8988T (cell line): ENCODE data around the gene TAF3.

Source experiments
- DNase-seq: peaks from one replicate; pipeline ENCODE4 v3.0.0; 2011

The TAF3 gene

GRCh38 chr10:8049045-8049864 lies 230.9 kb downstream of the TAF3 start:
- no peak for DNase-seq

DNA sequence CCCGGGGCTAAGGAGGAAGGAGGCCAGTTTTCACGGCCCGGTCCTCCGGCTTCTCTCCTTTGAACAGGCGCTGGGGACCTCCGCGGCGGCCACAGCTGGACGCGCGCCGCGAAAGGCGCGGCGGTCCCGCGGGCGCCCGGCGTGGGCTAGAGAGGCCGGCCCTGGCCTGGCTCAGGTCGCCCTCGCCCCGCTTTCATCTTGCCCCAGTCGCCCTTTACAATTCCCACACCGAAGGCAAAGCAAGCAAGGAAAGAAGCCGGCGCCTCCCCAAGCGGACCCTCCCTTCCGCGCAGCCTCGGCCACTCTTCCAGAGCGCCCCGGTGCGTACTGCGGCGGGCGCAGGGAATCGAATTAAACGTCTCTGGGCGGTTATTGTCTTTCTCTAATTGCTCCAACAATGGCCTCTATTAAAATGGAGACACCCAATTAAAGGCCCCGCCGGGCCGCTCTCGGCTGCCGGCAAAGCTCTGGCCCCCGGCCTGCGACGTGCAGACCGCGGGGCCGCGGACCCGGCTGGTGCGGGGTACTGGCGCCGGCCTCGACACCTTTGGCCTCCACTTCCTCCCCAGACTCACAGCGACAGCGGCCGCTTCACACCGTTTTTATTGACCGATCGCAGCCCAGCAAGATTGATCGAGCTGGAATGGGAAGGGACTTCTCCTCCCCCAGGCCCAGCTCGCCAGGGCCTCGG lies 231.7 kb downstream of the TAF3 start:
- DNase-seq, result no peak

- no peak for DNase-seq
Measured at GRCh38 chr10:8050556-8051108, 232.3 kb downstream of the TAF3 start.

GRCh38 chr10:8051109-8051821 lies 233.0 kb downstream of the TAF3 start:
- no peak for DNase-seq

GRCh38 chr10:8051851-8052257 lies 233.5 kb downstream of the TAF3 start:
- no peak for DNase-seq

DNA sequence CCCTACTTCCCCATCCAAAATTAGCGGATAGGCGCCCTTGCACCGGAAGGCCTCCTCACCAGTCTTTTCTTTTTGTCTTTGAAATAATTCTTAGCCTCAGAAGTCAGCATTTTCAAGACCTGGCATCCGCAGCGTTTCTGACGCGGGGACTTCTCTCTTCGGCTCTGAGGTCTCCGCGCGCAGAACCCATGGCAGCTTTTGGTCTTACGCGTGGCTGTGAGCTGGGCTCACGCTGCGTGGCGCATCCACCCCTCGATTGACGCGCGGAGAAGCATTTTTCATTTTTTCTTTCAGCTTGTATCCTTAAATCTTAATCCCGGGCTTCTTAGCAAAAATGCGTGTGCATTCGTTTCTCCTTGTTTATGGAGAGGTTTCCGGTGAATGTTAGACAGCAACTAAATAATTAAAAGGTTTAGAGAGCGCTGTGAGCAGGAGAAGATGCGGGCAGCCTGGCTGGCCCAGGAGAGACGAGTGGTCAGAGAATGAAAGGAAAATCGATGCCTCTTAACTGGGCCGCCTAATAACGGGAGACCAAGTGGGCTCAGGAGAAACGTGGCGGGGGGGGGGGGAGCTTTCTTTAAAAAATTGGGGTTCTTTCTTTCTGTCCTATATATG lies 234.1 kb downstream of the TAF3 start:
- no peak for DNase-seq

GRCh38 chr10:8052956-8053445 lies 234.7 kb downstream of the TAF3 start:
- no peak for DNase-seq

- DNase-seq, result peak; percentile 70
Measured at GRCh38 chr10:8053446-8054243, 235.3 kb downstream of the TAF3 start.

DNA sequence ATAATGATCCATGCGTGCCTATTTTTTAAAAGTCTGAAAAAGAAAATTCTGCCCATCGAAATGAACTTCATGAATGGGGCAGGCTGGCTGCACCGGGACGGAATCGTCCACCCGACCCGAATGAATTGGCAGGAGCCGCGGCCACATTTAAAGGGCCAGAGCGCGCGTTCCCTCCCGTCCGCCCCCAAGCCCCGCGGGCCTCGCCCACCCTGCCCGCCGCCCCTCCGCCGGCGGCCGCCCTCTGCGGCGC lies 235.9 kb downstream of the TAF3 start:
- DNase-seq, result peak; percentile 80

- DNase-seq, result peak; percentile 87
Measured at GRCh38 chr10:8054494-8055407, 236.4 kb downstream of the TAF3 start, which contains the start of gene GATA3. GATA3 (plus strand) TSS chr10:8054688; CDS start chr10:8055656, 968 bp downstream.

DNA sequence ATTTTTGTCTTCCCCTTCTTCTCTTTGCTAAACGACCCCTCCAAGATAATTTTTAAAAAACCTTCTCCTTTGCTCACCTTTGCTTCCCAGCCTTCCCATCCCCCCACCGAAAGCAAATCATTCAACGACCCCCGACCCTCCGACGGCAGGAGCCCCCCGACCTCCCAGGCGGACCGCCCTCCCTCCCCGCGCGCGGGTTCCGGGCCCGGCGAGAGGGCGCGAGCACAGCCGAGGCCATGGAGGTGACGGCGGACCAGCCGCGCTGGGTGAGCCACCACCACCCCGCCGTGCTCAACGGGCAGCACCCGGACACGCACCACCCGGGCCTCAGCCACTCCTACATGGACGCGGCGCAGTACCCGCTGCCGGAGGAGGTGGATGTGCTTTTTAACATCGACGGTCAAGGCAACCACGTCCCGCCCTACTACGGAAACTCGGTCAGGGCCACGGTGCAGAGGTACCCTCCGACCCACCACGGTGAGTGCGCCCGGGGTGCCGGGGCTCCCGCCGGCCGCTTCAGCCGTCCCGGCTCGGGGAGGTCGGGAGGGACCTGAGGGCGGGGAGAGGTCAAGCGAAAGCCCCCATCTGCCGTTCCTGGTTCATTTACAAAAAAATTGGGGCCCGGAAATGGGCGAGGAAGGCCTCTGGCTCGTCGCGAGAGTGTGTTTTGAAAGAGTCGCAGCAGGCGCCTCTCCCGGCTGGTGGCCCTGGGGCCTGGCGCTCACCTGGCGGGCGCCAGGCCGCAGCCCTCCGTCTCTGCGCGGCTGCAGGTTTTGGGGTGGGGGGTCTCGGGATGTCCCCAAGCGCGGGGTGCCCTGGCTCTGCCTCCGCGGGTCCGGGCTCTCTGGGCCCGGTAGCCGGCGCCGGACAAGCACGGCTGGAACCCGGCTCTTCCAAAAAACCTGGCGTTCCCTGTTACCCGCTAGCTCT lies 237.4 kb downstream of the TAF3 start:
- no peak for DNase-seq

- no peak for DNase-seq
Measured at GRCh38 chr10:8056378-8056777, 238.1 kb downstream of the TAF3 start.

GRCh38 chr10:8056871-8057331 lies 238.6 kb downstream of the TAF3 start:
- DNase-seq, result no peak

GRCh38 chr10:8057636-8058273 lies 239.4 kb downstream of the TAF3 start:
- no peak for DNase-seq

DNA sequence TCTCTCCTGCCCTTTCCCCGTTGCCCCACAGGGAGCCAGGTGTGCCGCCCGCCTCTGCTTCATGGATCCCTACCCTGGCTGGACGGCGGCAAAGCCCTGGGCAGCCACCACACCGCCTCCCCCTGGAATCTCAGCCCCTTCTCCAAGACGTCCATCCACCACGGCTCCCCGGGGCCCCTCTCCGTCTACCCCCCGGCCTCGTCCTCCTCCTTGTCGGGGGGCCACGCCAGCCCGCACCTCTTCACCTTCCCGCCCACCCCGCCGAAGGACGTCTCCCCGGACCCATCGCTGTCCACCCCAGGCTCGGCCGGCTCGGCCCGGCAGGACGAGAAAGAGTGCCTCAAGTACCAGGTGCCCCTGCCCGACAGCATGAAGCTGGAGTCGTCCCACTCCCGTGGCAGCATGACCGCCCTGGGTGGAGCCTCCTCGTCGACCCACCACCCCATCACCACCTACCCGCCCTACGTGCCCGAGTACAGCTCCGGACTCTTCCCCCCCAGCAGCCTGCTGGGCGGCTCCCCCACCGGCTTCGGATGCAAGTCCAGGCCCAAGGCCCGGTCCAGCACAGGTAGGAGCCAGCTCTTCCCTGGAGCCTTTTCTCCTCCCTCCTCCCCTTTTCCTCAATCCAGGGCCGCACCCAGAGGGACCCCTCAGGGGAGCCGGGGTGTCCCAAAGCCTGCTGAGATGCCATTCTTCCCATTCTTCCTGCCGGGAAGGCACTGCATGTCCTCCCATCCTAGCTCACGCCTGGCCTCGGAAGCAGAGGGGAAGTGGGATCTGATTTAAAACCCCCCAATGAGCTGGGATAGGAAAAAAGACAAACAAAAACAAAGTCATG lies 240.2 kb downstream of the TAF3 start:
- no peak for DNase-seq

GRCh38 chr10:8059191-8059936 lies 241.1 kb downstream of the TAF3 start:
- no peak for DNase-seq

GRCh38 chr10:8060010-8060703 lies 241.9 kb downstream of the TAF3 start:
- no peak for DNase-seq
